Glutamatergic neuron (in vitro differentiated cells): Measurements from ENCODE around the gene NPIPB2. TPM values are rescaled to one million over a fixed set of nuclear protein-coding genes. Genes with fewer than 3 reads are reported as not detected.

Source experiments
- DNase-seq: peaks from one replicate; pipeline ENCODE4 v3.0.0; 2022
- H3K27ac Mint-ChIP-seq: one replicate; pipeline ENCODE4 v1.8.0; 2020; ENCODE audit warnings: mild to moderate bottlenecking, mixed read lengths, inconsistent platforms; ENCODE audit not compliant: unreplicated experiment
- H3K27me3 Mint-ChIP-seq: one replicate; pipeline ENCODE4 v1.8.0; 2020; ENCODE audit warnings: mild to moderate bottlenecking, moderate library complexity, mixed read lengths, inconsistent platforms; ENCODE audit not compliant: unreplicated experiment
- H3K36me3 Mint-ChIP-seq: one replicate; pipeline ENCODE4 v1.8.0; 2020; ENCODE audit warnings: mild to moderate bottlenecking, mixed read lengths, inconsistent platforms; ENCODE audit not compliant: unreplicated experiment
- H3K4me1 Mint-ChIP-seq: one replicate; pipeline ENCODE4 v1.8.0; 2020; ENCODE audit warnings: mild to moderate bottlenecking, low read depth, mixed read lengths, inconsistent platforms; ENCODE audit not compliant: unreplicated experiment
- H3K4me3 Mint-ChIP-seq: one replicate; pipeline ENCODE4 v1.8.0; 2020; ENCODE audit warnings: mild to moderate bottlenecking, mixed read lengths, inconsistent platforms; ENCODE audit not compliant: unreplicated experiment
- H3K9me3 Mint-ChIP-seq: one replicate; pipeline ENCODE4 v1.8.0; 2020; ENCODE audit warnings: mild to moderate bottlenecking, moderate library complexity, mixed read lengths, inconsistent platforms; ENCODE audit not compliant: unreplicated experiment
- CTCF ChIP-seq: fragments of 200-600 bp; sonication (generic); IDR thresholded peaks from one replicate; pipeline ENCODE4 v1.5.0; 2021; ENCODE audit not compliant: partially characterized antibody, unreplicated experiment
- total RNA-seq: library from RNA; stranded (reverse); fragmentation: NEBNext Ultra II Directional; extraction: Animal tissue kit (Norgen Biotek cat#: 25700); gene quantifications from one replicate; pipeline ENCODE4 v1.2.1, GENCODE V29; 2021; ENCODE audit not compliant: unreplicated experiment

Gene NPIPB2
- total RNA-seq, 1 donor from 2014 or later: 14.4 TPM

GRCh38 chr16:11896486-11897176 is 45.2 kb downstream of the NPIPB2 start:
- DNase-seq: no peak
- H3K4me3 Mint-ChIP-seq: no peak overlapping the region
- peaks cover 4% of the 10 kb centered on the region for H3K4me1 Mint-ChIP-seq
- H3K36me3 Mint-ChIP-seq: no peaks in the 10 kb centered on the region
- H3K27me3 Mint-ChIP-seq: peaks cover 2% of the 10 kb centered on the region
- no peak overlapping the region for H3K27ac Mint-ChIP-seq
- TF ChIP-seq CTCF: no peak
- H3K9me3 Mint-ChIP-seq: no peaks in the 10 kb centered on the region

- DNase-seq: no peak
- Mint-ChIP-seq H3K4me3 (no peak overlapping the region), H3K36me3 (no peaks in the 10 kb centered on the region)
Observed at GRCh38 chr16:11893571-11893970, 48.3 kb downstream of the NPIPB2 start.

GRCh38 chr16:11892761-11893160 is 49.1 kb downstream of the NPIPB2 start:
- H3K9me3 Mint-ChIP-seq: no peaks in the 10 kb centered on the region
- H3K4me3 Mint-ChIP-seq: no peak overlapping the region
- no peaks in the 10 kb centered on the region for H3K36me3 Mint-ChIP-seq

More at GRCh38 chr16:11893571-11893970, 48.3 kb downstream of the NPIPB2 start:
- Mint-ChIP-seq H3K27ac (no peak overlapping the region), H3K9me3 (no peaks in the 10 kb centered on the region), H3K27me3 (peaks cover 2% of the 10 kb centered on the region), H3K4me1 (peaks cover 4% of the 10 kb centered on the region)
- TF ChIP-seq CTCF: no peak

GRCh38 chr16:11890231-11890965 is 51.4 kb downstream of the NPIPB2 start:
- no peaks in the 10 kb centered on the region for H3K4me1 Mint-ChIP-seq
- no peak overlapping the region for H3K27ac Mint-ChIP-seq
- peaks cover 2% of the 10 kb centered on the region for H3K27me3 Mint-ChIP-seq
- DNase-seq: no peak
- H3K36me3 Mint-ChIP-seq: no peaks in the 10 kb centered on the region
- no peak overlapping the region for H3K4me3 Mint-ChIP-seq
- no peaks in the 10 kb centered on the region for H3K9me3 Mint-ChIP-seq
- no peak for TF ChIP-seq CTCF

More at GRCh38 chr16:11892761-11893160, 49.1 kb downstream of the NPIPB2 start:
- H3K4me1 Mint-ChIP-seq: no peaks in the 10 kb centered on the region
- H3K27ac Mint-ChIP-seq: no peak overlapping the region
- no peak for TF ChIP-seq CTCF
- DNase-seq: no peak
- peaks cover 2% of the 10 kb centered on the region for H3K27me3 Mint-ChIP-seq

GRCh38 chr16:11886881-11887280 is 55.0 kb downstream of the NPIPB2 start:
- Mint-ChIP-seq H3K27me3 (peaks cover 2% of the 10 kb centered on the region), H3K27ac (no peak overlapping the region), H3K4me1 (no peaks in the 10 kb centered on the region), H3K4me3 (no peak overlapping the region), H3K36me3 (no peaks in the 10 kb centered on the region), H3K9me3 (peaks cover 3% of the 10 kb centered on the region)
- DNase-seq: no peak
- no peak for TF ChIP-seq CTCF
